Smooth muscle cell (in vitro differentiated cells): ENCODE data around the gene CDH4. TPM values are rescaled to one million over a fixed set of nuclear protein-coding genes. Genes with fewer than 3 reads are reported as not detected.

Source experiments
- DNase-seq: peaks from one replicate; lab custom pipeline; 2025; ENCODE audit not compliant: unreplicated experiment; lab: John Stamatoyannopoulos, UW
- H2AFZ ChIP-seq: fragments of 200-600 bp; sonication (generic); 2 replicates; pipeline ENCODE4 v1.6.0; 2016; ENCODE audit warnings: antibody characterized with exemption, low read depth, mild to moderate bottlenecking
- H3F3A ChIP-seq: fragments of 200-600 bp; sonication (generic); 2 replicates; pipeline ENCODE4 v1.6.0; 2017; ENCODE audit warnings: antibody characterized with exemption, low read depth
- H3K27ac ChIP-seq: fragments of 200-600 bp; sonication (generic); 2 replicates; pipeline ENCODE4 v1.5.1; 2016; ENCODE audit warnings: low read depth, mild to moderate bottlenecking
- H3K27me3 ChIP-seq: fragments of 200-600 bp; sonication (generic); 2 replicates; pipeline ENCODE4 v1.6.1; 2016; ENCODE audit warnings: low read depth, mild to moderate bottlenecking
- H3K36me3 ChIP-seq: fragments of 200-600 bp; sonication (generic); 2 replicates; pipeline ENCODE4 v1.5.1; 2016; ENCODE audit warnings: low read depth
- H3K4me1 ChIP-seq: fragments of 200-600 bp; sonication (generic); 2 replicates; pipeline ENCODE4 v1.5.1; 2016; ENCODE audit warnings: low read depth
- H3K4me2 ChIP-seq: fragments of 200-600 bp; sonication (generic); 2 replicates; pipeline ENCODE4 v1.6.0; 2016; ENCODE audit warnings: mild to moderate bottlenecking
- H3K4me3 ChIP-seq: fragments of 200-600 bp; sonication (generic); 2 replicates; pipeline ENCODE4 v1.5.1; 2016; ENCODE audit warnings: mild to moderate bottlenecking
- H3K79me2 ChIP-seq: fragments of 200-600 bp; sonication (generic); 2 replicates; pipeline ENCODE4 v1.6.0; 2016; ENCODE audit warnings: low read depth, mild to moderate bottlenecking
- H3K9ac ChIP-seq: fragments of 200-600 bp; sonication (generic); 2 replicates; pipeline ENCODE4 v1.6.0; 2016; ENCODE audit warnings: low read depth
- H3K9me3 ChIP-seq: fragments of 200-600 bp; sonication (generic); replicated peaks from 2 replicates; pipeline ENCODE4 v1.5.1; 2016; ENCODE audit warnings: low read depth
- H4K20me1 ChIP-seq: fragments of 200-600 bp; sonication (generic); 2 replicates; pipeline ENCODE4 v1.6.0; 2016; ENCODE audit warnings: low read depth
- WGBS: methylation state at CpG from one replicate; pipeline ENCODE4 v1.1.7; 2016; ENCODE audit warnings: low lambda C conversion rate; 5-methylcytosine and 5-hydroxymethylcytosine counted together
- polyA plus RNA-seq: library from polyadenylated mRNA; unstranded; fragments of >200 nt; fragmentation: Nextera tagmentation; extraction: Ambion mirVana; gene quantifications from 2 replicates; pipeline ENCODE4 v1.2.1, GENCODE V29; 2016
- total RNA-seq: library from RNA; depleted of rRNA; stranded (reverse); fragments of >200 nt; gene quantifications from 2 replicates; pipeline ENCODE4 v1.2.3, GENCODE V29; 2014
- TF ChIP-seq, protein P1 (sequence below): fragments of 200-600 bp; sonication (generic); IDR thresholded peaks from 2 replicates; pipeline ENCODE4 v1.5.1; 2017; ENCODE audit warnings: borderline replicate concordance, mild to moderate bottlenecking, antibody characterized with exemption; ENCODE audit not compliant: insufficient read depth, poor library complexity, severe bottlenecking

The CDH4 gene
- total and polyA plus RNA-seq, 2 experiments from 2014 or later: 0.03 to 0.04 TPM

DNA sequence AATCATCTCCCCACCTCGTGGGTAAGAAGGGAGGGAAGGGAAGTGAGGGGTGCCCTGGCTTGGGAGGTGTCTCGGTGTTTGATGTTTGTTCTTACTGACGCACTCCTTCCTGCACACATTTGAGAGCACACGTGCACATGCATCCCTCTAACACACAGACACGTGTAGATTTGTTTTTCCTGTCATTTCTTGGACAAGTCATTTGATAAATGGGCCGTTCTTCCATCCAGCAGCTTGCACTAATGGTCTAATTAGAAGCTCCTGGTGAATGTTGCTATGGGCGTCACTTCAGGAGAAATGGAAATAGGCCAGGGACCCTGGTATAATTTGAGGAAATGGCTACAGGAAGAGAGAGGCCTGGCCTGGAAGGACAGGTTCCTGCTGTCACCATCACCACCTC, 352.5 kb downstream of the CDH4 start:
- 78% methylated on average over 7 of the region's 7 CpGs for WGBS
- TF ChIP-seq, protein P1, sequence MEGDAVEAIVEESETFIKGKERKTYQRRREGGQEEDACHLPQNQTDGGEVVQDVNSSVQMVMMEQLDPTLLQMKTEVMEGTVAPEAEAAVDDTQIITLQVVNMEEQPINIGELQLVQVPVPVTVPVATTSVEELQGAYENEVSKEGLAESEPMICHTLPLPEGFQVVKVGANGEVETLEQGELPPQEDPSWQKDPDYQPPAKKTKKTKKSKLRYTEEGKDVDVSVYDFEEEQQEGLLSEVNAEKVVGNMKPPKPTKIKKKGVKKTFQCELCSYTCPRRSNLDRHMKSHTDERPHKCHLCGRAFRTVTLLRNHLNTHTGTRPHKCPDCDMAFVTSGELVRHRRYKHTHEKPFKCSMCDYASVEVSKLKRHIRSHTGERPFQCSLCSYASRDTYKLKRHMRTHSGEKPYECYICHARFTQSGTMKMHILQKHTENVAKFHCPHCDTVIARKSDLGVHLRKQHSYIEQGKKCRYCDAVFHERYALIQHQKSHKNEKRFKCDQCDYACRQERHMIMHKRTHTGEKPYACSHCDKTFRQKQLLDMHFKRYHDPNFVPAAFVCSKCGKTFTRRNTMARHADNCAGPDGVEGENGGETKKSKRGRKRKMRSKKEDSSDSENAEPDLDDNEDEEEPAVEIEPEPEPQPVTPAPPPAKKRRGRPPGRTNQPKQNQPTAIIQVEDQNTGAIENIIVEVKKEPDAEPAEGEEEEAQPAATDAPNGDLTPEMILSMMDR: no peak
- H3K4me2 ChIP-seq: no peak overlapping the region
- H3K9ac ChIP-seq: no peak overlapping the region
- DNase-seq: no peak
- H3K27ac ChIP-seq: no peak overlapping the region
- no peaks in the 10 kb centered on the region for H3K9me3 ChIP-seq
- no peak overlapping the region for H3K4me3 ChIP-seq
- H3K27me3 ChIP-seq: no peaks in the 10 kb centered on the region
- H4K20me1 ChIP-seq: no peaks in the 10 kb centered on the region
- H3K79me2 ChIP-seq: no peaks in the 10 kb centered on the region
- H3K36me3 ChIP-seq: no peaks in the 10 kb centered on the region
- no peaks in the 10 kb centered on the region for H3F3A ChIP-seq
- no peaks in the 10 kb centered on the region for H3K4me1 ChIP-seq
- H2AFZ ChIP-seq: no peak overlapping the region

DNA sequence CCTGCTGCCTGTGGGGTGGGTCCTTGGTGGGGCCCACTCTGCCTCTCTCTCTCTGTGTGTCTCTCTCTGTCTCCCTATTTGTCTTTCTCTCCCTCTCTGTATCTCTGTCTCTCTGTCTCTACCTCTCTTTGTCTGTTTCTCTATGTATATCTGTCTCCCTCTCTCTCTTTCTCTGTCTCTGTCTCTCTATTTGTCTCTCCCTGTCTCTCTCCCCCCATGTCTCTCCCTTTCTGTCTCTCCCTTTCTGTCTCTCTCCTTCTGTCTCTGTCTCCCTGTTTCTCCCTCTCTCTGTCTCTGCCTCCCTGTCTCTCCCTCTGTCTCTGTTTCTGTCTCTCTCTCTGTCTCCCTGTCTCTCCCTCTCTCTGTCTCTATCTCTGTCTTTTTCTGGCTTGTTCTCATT, 353.2 kb downstream of the CDH4 start:
- TF ChIP-seq, protein P1: no peak
- Histone ChIP-seq H3K9me3 (no peaks in the 10 kb centered on the region), H3K79me2 (no peaks in the 10 kb centered on the region), H2AFZ (no peak overlapping the region), H3K4me1 (no peaks in the 10 kb centered on the region), H3K4me3 (no peak overlapping the region), H3K9ac (no peak overlapping the region), H4K20me1 (no peaks in the 10 kb centered on the region), H3K27me3 (no peaks in the 10 kb centered on the region), H3K27ac (no peak overlapping the region), H3K4me2 (no peak overlapping the region), H3F3A (no peaks in the 10 kb centered on the region), H3K36me3 (no peaks in the 10 kb centered on the region)
- no peak for DNase-seq

DNA sequence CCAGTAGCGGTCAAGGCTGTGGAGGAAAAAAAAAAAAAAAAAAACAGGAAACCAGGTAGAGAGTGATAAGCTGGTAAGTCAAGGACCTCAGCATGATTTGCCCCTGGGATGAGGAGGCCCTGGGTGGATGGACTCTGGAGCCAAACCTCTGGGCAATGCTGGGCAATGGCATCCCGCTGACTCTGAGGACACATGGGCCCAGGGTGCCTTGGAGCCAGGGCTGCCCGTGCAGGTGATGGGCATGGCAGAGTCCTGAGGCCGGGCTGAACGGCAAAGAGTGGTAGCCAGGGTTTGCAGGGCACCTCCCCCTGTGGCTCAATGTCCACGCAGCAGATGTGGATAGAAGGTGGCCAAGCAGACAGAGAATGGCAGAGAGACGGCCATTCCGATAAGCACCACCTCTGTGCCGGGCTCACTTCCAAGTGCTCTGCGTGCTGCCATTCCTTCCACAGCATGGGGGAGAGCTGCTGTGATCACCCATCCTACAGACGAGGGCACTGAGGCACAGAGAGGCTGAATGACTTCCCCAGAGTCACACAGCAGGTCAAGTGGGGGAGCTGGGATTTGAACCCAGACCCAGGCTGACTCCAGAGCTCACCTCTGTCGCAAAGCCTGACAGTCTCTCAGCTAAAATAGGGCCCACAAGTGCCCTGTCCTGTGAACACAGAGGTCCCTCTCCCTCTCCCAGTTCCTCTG, 353.9 kb downstream of the CDH4 start:
- DNase-seq: no peak
- no peaks in the 10 kb centered on the region for H3K4me1 ChIP-seq
- no peaks in the 10 kb centered on the region for H3K79me2 ChIP-seq
- TF ChIP-seq, protein P1: no peak
- H3K27me3 ChIP-seq: no peaks in the 10 kb centered on the region
- 87% methylated on average over 12 of the region's 12 CpGs for WGBS
- no peak overlapping the region for H3K9ac ChIP-seq
- H4K20me1 ChIP-seq: no peaks in the 10 kb centered on the region
- no peak overlapping the region for H2AFZ ChIP-seq
- no peak overlapping the region for H3K4me3 ChIP-seq
- H3K4me2 ChIP-seq: no peak overlapping the region
- H3F3A ChIP-seq: no peaks in the 10 kb centered on the region
- no peaks in the 10 kb centered on the region for H3K36me3 ChIP-seq
- no peaks in the 10 kb centered on the region for H3K9me3 ChIP-seq
- no peak overlapping the region for H3K27ac ChIP-seq

- Histone ChIP-seq H3K27me3 (no peaks in the 10 kb centered on the region), H4K20me1 (no peaks in the 10 kb centered on the region)
- WGBS: 67% methylated on average over 21 of the region's 21 CpGs
These were observed 356.4 kb downstream of the CDH4 start for GRCh38 chr20:61608275-61609085.

More at GRCh38 chr20:61608275-61609085, 356.4 kb downstream of the CDH4 start:
- Histone ChIP-seq H3K4me2 (no peak overlapping the region), H3K36me3 (no peaks in the 10 kb centered on the region), H2AFZ (no peak overlapping the region), H3K4me1 (no peaks in the 10 kb centered on the region), H3K9me3 (no peaks in the 10 kb centered on the region), H3K9ac (no peak overlapping the region), H3F3A (no peaks in the 10 kb centered on the region), H3K4me3 (no peak overlapping the region), H3K79me2 (no peaks in the 10 kb centered on the region), H3K27ac (no peak overlapping the region)
- DNase-seq: no peak
- TF ChIP-seq, protein P1: no peak
